Measurements from ENCODE around the gene DYNLRB2.

DYNLRB2 gene

DNA sequence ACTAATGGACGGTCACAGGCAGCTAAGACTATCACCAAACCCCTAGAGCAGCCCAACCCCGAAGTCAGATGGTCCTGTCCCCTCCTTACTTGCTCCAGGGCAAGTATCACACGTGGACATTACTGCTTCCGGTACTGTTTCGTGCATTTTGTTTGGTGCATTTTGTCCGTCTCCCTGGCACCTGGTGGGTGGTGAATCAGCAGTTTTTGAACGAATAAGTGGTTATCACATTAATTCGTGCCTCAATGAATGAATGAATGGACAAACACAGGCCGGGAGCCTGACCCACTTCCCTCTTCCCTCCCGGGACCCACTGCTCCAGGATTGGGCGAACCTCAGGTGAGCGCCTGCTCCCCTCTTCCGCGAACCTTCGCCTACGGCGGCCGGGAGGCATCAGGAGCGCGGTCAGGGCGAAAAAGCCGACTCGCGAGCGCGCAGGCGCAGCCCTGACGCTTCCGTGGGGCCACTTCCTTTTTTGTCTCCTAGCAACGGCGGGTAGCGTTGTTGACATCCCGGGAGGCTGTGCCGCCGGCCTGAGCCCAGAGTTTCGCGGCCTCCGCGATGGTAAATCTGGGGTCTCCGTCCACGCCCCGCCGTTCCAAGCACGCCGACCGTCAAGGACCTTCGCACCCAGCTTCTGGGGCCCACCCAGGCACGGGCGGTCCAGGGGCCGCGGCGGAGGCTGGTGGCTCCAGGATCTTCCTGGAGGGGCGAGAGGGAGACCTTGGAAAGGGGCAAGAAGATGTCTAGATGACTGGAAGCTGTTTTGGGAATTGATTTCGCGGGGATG lies at the start of gene DYNLRB2:
Gene DYNLRB2 (plus strand): TSS at position 478 of the 790 bp plus-strand sequence. CDS start 84 bp downstream, at position 562.
- peak; percentile 20 for DNase-seq

DNA sequence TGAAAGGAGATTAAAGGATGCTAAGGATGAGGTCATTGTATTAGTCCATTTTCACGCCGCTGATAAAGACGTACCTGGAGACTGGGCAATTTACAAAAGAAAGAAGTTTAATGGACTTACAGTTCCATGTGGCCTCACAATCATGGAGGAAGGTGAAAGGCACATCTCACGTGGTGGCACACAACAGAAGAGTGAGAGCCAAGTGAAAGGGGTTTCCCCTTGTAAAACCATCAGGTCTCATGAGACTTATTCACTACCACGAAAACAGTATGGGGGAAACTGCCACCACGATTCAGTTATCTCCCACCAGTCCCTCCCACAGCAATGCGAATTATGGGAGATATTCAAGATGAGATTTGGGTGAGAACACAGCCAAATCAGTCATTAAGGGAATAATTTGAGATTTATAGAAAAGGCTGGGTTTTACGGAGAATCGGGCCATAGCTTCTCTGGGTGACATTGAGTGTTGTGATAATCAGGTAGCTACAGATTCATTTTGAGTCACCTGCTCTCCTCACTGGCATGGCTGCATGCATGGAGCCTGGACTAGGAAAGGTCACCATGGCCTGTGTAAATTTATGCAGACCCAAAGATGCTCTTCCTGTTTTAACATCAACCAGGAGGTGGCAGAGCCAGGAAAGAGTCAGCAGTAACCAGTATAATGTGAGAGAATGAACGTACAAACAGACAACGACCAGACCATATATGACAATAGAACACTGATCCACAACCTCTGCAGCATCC lies 40.5 kb upstream of the DYNLRB2 start:
- DNase-seq: no peak

DNA sequence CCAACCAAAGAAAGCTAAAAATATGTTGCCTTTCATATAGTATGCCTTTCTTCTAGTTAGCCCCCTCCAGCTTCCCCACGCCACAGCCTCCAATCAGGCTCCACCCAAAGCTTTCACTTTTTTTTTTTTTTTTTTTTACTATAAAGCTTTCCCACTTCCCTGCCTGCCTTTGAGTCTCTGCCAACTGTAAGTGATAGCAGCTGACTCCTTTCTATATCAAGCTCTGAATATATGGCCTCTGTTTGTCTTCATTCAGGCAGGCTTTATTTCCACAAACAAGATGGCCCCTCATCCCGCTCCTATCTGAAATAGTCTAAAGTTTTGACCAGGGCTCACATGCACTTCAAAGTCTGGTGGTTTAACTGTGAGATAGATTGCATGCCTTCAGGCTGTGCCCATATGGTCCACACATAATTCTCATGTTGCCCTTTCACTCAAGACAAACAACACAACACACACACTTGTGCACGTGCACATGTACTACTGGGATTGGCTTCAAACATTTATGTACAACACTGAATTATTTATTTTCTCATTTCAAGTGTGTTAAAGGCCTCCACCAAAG lies 39.8 kb upstream of the DYNLRB2 start:
- DNase-seq: no peak

- DNase-seq: no peak
Observed at GRCh38 chr16:80503107-80503506, 37.7 kb upstream of the DYNLRB2 start.

DNA sequence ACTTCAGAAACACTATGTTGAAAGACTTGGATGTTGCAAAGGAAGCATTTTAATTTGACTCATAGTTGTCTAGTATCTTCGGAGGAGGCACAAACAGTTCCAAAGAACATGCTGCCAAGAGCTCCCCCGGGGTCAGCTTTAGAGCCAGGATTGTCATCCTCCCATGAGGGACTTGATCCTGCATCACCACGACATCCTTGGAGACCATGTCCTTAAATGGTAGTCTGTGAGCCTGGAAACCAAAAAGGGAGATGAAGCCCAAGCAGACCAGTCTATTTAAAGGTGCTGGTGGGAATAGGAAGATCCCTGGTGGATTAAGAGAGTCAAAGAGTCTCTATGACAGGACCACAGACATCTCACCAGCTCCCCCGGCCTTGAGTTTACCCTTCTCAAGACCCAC lies 33.3 kb upstream of the DYNLRB2 start:
- no peak for DNase-seq

GRCh38 chr16:80509872-80510271 lies 30.9 kb upstream of the DYNLRB2 start:
- DNase-seq: no peak

- DNase-seq: no peak
Observed at GRCh38 chr16:80511824-80512592, 28.8 kb upstream of the DYNLRB2 start.

DNA sequence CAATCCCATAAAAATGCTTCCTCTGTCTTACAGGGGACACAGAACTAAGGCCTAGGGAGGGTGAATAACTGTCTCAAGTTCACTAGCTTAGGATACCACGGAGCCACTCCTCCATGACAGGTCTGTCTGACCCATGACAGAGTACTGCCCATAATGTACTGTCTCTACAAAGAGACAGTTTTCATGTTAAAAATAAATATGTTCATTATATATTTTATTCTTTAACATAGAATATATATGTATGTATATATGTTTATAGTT lies 28.3 kb upstream of the DYNLRB2 start:
- DNase-seq: no peak

DNA sequence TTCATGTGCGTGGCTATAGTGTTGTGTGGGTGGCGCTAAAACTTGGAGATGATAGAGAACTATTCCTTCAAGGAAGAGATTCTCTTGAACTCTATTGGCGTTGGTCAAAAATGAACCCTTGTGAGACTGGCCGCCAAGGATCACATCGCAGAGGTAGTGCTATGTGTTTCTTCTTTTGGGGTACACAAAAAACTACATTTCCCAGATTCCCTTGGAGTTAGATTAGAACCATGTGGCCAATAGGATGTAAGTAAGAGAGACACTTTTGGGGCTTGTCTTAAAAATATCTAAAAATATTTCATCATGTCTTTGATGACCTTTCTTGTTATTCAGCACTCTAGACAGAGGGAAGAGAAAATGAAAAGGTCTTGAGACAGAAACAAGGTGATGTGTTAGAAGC lies 25.4 kb upstream of the DYNLRB2 start:
- DNase-seq: no peak

- DNase-seq: no peak
Observed at GRCh38 chr16:80517846-80518245, 22.9 kb upstream of the DYNLRB2 start.

- no peak for DNase-seq
Observed at GRCh38 chr16:80518436-80518835, 22.4 kb upstream of the DYNLRB2 start.

- DNase-seq: no peak
Observed at GRCh38 chr16:80519189-80519588, 21.6 kb upstream of the DYNLRB2 start.

DNA sequence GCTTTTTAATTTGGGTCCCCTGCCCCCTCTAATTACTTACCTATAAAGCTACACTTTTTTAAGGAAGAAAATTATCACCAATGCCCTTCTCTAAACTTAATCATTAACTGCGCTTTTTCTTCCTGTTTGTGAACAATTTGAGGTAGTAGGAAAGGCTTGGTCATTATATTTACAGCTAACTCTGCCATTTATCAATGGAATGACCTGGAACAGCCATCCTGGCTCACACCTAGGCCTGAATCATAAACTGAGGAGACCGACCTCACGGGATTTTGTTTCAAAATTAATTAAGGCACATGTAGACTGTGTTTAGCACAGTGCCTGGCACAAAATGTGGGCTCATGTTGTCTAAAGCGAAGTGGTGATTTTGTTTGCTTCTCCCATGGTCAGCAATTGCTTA lies 15.4 kb upstream of the DYNLRB2 start:
- no peak for DNase-seq

DNA sequence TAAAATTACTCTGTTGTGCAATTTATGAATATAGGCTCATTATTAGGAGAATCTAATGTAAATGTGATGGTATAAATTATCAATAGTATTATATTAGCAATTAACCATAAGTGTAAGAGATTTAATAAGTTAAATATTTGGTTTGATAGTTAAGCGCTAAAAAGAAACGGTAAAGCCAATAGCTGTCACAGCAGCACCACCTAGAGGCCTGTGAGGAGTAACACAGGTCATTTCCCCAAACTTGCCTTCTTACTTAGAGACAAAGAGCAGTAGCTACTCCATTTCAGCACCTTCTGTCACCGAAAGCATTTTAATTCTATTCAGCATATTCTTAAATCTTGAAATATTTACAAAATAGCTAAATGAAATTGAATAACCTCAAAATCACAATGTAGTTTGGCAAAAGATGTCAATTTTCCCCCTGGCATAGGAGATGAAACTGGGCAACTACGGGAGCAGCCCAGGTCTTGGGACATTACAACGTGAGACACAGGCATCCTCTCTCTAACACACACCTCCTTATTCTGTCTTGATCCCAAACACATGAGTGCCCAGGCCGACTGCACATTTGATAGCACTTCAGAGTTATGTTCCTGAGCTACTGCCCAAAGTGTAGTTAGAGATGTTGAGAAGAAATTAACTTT lies 14.3 kb upstream of the DYNLRB2 start:
- no peak for DNase-seq

GRCh38 chr16:80527297-80527696 lies 13.5 kb upstream of the DYNLRB2 start:
- DNase-seq: no peak

- no peak for DNase-seq
Observed at GRCh38 chr16:80530479-80530878, 10.3 kb upstream of the DYNLRB2 start.

DNA sequence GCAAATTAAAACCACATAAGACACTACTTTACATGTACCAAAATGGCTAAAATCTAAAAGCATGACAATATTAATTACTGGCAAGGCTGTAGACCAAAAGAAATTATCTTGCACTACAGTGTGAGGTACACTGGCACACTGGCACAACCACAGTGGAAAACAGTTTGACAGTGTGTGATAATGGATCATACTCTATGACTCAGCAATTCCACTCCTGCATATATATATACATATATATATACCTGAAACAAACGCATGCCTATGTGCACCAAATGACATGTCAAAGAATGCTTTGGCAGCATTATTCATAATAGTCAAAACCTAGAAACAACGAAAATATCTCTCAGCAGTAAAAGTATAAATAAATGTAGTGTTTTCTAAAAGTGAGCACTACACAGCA lies 4.6 kb upstream of the DYNLRB2 start:
- no peak for DNase-seq

DNA sequence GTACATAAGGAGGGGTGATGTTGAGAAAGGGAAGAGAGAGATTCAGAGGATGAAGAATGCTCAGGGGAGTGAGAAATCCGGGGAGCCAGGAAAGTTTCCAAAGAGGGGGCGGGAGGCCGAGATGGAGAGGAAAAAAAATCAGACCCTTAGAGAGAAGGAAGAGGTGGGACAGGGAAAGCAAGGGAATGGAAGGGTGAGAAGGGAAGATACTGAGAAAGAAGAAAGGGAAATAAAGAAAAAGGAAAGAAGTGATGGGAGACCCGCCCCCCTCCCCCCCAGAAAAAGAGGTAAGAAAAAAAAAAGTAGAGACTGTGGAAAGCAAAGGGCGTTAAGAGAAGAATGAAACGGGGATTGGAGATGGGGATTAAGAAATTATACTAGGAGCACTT lies 507 bp downstream of the DYNLRB2 start:
- no peak for DNase-seq

- DNase-seq: no peak
Observed at GRCh38 chr16:80543162-80543561, 2.4 kb downstream of the DYNLRB2 start.

- DNase-seq: no peak
Observed at GRCh38 chr16:80544326-80544725, 3.5 kb downstream of the DYNLRB2 start.

DNA sequence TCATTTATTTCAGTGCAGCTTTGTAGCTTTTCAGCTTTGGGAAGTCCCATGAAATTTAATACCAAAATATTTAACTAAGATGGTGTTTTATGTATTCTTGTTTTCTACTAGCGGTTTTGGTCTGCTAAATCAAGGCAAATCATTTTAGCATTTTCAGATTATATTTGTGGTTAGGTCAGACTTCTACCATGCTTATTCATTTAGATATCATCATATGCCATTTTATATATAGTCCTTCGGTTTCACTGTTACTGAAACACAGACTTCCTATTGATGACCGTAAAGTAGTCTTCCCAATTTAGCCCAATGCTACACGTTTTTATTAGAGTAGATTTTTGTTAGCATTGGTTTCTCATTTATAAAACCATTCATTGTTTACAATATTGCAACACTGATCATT lies 5.5 kb downstream of the DYNLRB2 start:
- DNase-seq: no peak

DNA sequence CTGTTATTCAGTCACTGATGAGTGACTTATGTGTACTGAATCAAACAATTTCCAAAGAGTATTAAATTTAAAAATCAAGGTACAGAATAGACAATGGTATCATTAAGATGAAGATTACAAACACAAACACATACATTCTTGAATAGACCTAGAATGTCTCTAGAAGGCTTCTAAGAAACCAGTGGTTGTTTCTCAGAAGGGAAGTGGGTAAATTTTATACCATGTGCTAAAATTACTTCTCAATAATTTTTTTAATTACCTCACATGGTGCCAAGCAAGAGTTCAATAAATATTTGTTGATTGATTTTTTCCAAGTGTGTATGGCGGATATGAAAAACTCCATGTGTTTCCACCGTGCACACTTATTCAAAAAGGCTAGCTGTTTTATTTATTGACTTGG lies 6.4 kb downstream of the DYNLRB2 start:
- DNase-seq: no peak

GRCh38 chr16:80552277-80552676 lies 11.5 kb downstream of the DYNLRB2 start:
- DNase-seq: no peak
